Measurements from ENCODE around the gene ABHD15.

ABHD15 gene

DNA sequence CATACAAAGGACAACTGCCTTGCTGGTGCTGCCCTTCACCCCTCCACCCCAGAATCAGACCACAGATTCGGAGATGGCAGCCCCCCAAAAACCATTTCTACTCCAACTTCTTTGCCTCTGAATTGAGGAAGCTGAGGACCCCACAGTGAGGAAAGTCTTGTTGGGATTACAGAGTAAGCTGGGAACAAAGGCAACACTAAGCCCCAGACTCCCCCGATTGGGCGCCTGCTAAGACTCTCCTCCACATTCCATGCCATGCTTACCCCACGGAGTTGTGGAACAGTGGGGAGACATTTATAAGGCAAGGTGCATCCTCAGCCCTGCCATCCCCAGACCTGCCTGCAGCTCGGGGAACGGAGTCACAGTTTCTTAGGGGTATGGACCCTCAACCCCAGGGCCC lies 20.8 kb upstream of the ABHD15 start:
- peaks cover 7% of the 10 kb centered on the region; the same call in 1 of the 2 replicates for H3K27me3 ChIP-seq (ENCODE audit: control insufficient read depth, insufficient read depth, low read length)
- H3K36me3 ChIP-seq (ENCODE audit: control insufficient read depth, insufficient read depth, low read length): peaks cover 9% of the 10 kb centered on the region
- peaks cover 50% of the 10 kb centered on the region for H3K4me1 ChIP-seq (ENCODE audit: control insufficient read depth, insufficient read depth, low read length)
- no peak overlapping the region for H3K27ac ChIP-seq (ENCODE audit: low read depth, low read length)
- no peak overlapping the region for H3K9ac ChIP-seq (ENCODE audit: low read length)
- 0 out of 2 replicates have a peak, but pooled peaks cover 5% of the 10 kb centered on the region for H3K9me3 ChIP-seq (ENCODE audit: control insufficient read depth, insufficient read depth, low read depth, low read length)
- peak overlapping the region; percentile 94; the same call in 1 of the 2 replicates for H3K4me3 ChIP-seq (ENCODE audit: low read depth, low read length)

DNA sequence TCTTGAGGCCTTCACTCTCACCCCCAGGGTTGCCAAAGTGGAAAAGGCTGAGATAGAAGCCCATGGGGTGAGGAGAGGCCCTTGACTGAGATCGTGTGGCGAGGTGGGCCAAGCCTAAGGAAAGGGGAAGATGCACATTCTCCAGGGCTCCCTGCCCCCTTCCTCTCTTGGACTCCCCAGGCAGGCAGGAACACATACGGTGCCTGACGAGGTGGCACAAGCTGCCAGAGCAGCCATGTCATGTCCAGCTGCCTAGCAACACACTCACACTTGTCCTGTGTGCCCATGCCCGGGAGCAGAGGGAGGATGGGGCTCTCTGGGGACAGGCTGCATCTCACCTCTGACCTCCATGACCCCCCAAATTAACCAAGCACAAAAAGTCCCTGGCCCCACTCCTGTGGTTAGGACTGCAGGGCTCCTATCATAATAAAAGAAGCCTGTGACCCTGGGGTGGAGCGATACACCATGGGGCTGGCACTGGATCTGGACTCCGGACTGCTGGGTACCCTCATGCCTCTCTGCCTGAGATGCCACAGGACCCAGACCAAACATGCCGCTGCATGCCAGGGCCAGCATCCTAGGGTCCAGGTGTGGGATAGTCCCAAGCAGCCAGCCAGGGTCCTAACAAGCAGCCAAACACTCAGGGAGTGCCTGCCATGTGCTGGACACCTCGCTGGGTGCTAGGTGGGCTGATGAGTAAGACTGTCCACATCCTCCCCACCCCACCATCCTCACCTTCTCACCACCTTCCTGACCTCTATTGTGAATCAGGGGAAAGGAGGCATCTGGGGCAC lies 20.0 kb upstream of the ABHD15 start:
- Histone ChIP-seq H3K27me3 (ENCODE audit: control insufficient read depth, insufficient read depth, low read length) (peaks cover 7% of the 10 kb centered on the region; the same call in 1 of the 2 replicates), H3K36me3 (ENCODE audit: control insufficient read depth, insufficient read depth, low read length) (peaks cover 16% of the 10 kb centered on the region), H3K4me1 (ENCODE audit: control insufficient read depth, insufficient read depth, low read length) (peaks cover 43% of the 10 kb centered on the region), H3K9ac (ENCODE audit: low read length) (no peak overlapping the region), H3K27ac (ENCODE audit: low read depth, low read length) (no peak overlapping the region), H3K4me3 (ENCODE audit: low read depth, low read length) (no peak overlapping the region), H3K9me3 (ENCODE audit: control insufficient read depth, insufficient read depth, low read depth, low read length) (0 out of 2 replicates have a peak, but pooled peaks cover 5% of the 10 kb centered on the region)

- H3K4me1 ChIP-seq (ENCODE audit: control insufficient read depth, insufficient read depth, low read length): peaks cover 34% of the 10 kb centered on the region
- peaks cover 17% of the 10 kb centered on the region for H3K36me3 ChIP-seq (ENCODE audit: control insufficient read depth, insufficient read depth, low read length)
- no peak overlapping the region for H3K4me3 ChIP-seq (ENCODE audit: low read depth, low read length)
- H3K9me3 ChIP-seq (ENCODE audit: control insufficient read depth, insufficient read depth, low read depth, low read length): 0 out of 2 replicates have a peak, but pooled peaks cover 5% of the 10 kb centered on the region
- H3K27ac ChIP-seq (ENCODE audit: low read depth, low read length): no peak overlapping the region
- H3K9ac ChIP-seq (ENCODE audit: low read length): no peak overlapping the region
- peaks cover 3% of the 10 kb centered on the region; the same call in 1 of the 2 replicates for H3K27me3 ChIP-seq (ENCODE audit: control insufficient read depth, insufficient read depth, low read length)
Measured at GRCh38 chr17:29585080-29585751, 18.4 kb upstream of the ABHD15 start.

- H3K9me3 ChIP-seq (ENCODE audit: control insufficient read depth, insufficient read depth, low read depth, low read length): 0 out of 2 replicates have a peak, but pooled peaks cover 5% of the 10 kb centered on the region
- H3K9ac ChIP-seq (ENCODE audit: low read length): no peak overlapping the region
- H3K4me1 ChIP-seq (ENCODE audit: control insufficient read depth, insufficient read depth, low read length): peaks cover 28% of the 10 kb centered on the region
- H3K4me3 ChIP-seq (ENCODE audit: low read depth, low read length): no peak overlapping the region
- no peak overlapping the region for H3K27ac ChIP-seq (ENCODE audit: low read depth, low read length)
- H3K27me3 ChIP-seq (ENCODE audit: control insufficient read depth, insufficient read depth, low read length): no peaks in the 10 kb centered on the region
- peaks cover 17% of the 10 kb centered on the region for H3K36me3 ChIP-seq (ENCODE audit: control insufficient read depth, insufficient read depth, low read length)
Measured at GRCh38 chr17:29584452-29585079, 17.7 kb upstream of the ABHD15 start.

- Histone ChIP-seq H3K9ac (ENCODE audit: low read length) (no peak overlapping the region), H3K36me3 (ENCODE audit: control insufficient read depth, insufficient read depth, low read length) (peaks cover 24% of the 10 kb centered on the region), H3K27ac (ENCODE audit: low read depth, low read length) (no peak overlapping the region), H3K4me3 (ENCODE audit: low read depth, low read length) (no peak overlapping the region), H3K9me3 (ENCODE audit: control insufficient read depth, insufficient read depth, low read depth, low read length) (0 out of 2 replicates have a peak, but pooled peaks cover 5% of the 10 kb centered on the region), H3K27me3 (ENCODE audit: control insufficient read depth, insufficient read depth, low read length) (no peaks in the 10 kb centered on the region), H3K4me1 (ENCODE audit: control insufficient read depth, insufficient read depth, low read length) (peaks cover 28% of the 10 kb centered on the region)
Measured at GRCh38 chr17:29583324-29584248, 16.7 kb upstream of the ABHD15 start.

GRCh38 chr17:29582772-29583171 lies 15.9 kb upstream of the ABHD15 start:
- peaks cover 32% of the 10 kb centered on the region for H3K36me3 ChIP-seq (ENCODE audit: control insufficient read depth, insufficient read depth, low read length)
- H3K9me3 ChIP-seq (ENCODE audit: control insufficient read depth, insufficient read depth, low read depth, low read length): 0 out of 2 replicates have a peak, but pooled peaks cover 5% of the 10 kb centered on the region
- H3K27ac ChIP-seq (ENCODE audit: low read depth, low read length): no peak overlapping the region
- H3K27me3 ChIP-seq (ENCODE audit: control insufficient read depth, insufficient read depth, low read length): no peaks in the 10 kb centered on the region
- H3K4me1 ChIP-seq (ENCODE audit: control insufficient read depth, insufficient read depth, low read length): peaks cover 22% of the 10 kb centered on the region
- H3K4me3 ChIP-seq (ENCODE audit: low read depth, low read length): no peak overlapping the region
- no peak overlapping the region for H3K9ac ChIP-seq (ENCODE audit: low read length)

DNA sequence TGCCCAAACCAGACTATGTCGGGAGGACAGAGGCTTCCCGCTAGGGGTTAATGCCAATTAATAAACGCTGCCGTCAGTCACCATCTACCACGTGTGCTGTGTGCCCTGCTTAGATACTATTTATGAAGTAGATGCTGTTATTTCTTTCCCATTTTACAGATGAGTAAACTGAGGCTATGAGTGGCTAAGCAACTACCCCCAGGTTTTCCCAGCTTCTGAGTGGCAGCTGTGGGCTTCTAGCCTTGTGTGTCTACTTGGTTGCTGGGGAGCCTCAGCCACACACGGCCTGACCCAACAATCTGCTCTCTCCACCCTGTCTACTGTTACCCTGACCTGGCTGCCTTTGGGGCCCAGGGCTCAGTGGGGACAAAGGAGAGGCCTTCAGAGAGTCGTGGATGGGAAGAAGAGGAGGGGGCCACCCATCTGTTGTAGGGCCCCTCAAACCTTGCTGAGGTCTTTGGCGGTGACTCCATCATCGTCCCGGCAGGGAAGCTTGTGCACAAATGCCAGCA lies 15.5 kb upstream of the ABHD15 start:
- no peak overlapping the region for H3K27ac ChIP-seq (ENCODE audit: low read depth, low read length)
- 0 out of 2 replicates have a peak, but pooled peaks cover 5% of the 10 kb centered on the region for H3K9me3 ChIP-seq (ENCODE audit: control insufficient read depth, insufficient read depth, low read depth, low read length)
- no peak overlapping the region for H3K9ac ChIP-seq (ENCODE audit: low read length)
- no peaks in the 10 kb centered on the region for H3K27me3 ChIP-seq (ENCODE audit: control insufficient read depth, insufficient read depth, low read length)
- no peak overlapping the region for H3K4me3 ChIP-seq (ENCODE audit: low read depth, low read length)
- peaks cover 36% of the 10 kb centered on the region for H3K36me3 ChIP-seq (ENCODE audit: control insufficient read depth, insufficient read depth, low read length)
- H3K4me1 ChIP-seq (ENCODE audit: control insufficient read depth, insufficient read depth, low read length): peaks cover 21% of the 10 kb centered on the region

- Histone ChIP-seq H3K36me3 (ENCODE audit: control insufficient read depth, insufficient read depth, low read length) (peaks cover 42% of the 10 kb centered on the region), H3K4me3 (ENCODE audit: low read depth, low read length) (no peak overlapping the region), H3K9me3 (ENCODE audit: control insufficient read depth, insufficient read depth, low read depth, low read length) (0 out of 2 replicates have a peak, but pooled peaks cover 5% of the 10 kb centered on the region), H3K27me3 (ENCODE audit: control insufficient read depth, insufficient read depth, low read length) (no peaks in the 10 kb centered on the region), H3K4me1 (ENCODE audit: control insufficient read depth, insufficient read depth, low read length) (peaks cover 21% of the 10 kb centered on the region), H3K27ac (ENCODE audit: low read depth, low read length) (no peak overlapping the region), H3K9ac (ENCODE audit: low read length) (no peak overlapping the region)
Measured at GRCh38 chr17:29581583-29582253, 14.9 kb upstream of the ABHD15 start.

DNA sequence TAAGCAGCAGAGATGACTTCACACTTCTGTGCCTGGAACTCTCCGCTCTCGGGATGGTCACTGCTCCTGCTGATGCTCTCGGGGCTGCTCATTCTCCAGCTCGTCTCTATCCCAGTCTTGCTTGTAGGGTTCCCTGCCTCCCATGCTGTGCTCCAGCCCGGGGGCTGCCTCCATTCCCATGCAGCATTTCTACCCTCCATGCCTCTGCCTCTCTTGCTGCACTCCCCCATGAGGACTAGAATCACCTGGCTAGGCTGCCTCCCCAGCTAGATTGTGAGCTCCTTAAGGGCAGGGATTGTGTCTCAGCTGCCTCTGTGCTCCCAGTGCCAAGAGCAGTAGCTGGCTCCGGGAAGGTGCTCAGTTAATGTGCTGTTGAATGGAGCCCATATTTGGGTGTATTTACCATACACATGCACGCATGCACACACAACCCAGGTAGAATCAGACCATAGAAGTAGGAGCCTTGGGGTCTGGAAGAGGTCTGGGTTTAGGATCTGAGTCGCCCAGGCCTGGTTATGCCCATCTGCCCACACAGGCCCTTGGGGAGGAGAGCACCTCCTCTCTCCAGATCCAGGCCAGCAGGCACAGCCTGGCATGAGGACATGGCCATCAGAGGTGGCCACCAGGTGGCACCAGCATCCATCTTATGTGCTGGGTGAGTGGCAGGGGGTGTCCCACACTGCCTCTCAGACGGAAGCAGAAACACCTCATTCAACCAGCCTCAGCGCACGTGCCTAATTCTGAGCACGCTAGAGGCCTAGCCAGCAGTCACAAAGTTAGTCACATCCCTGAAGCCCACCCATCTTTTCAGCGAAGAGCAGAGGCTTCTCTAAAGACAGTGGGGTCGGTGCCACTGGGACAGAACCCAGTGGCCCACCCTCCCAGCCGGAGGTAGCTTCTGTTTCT lies 13.3 kb upstream of the ABHD15 start:
- H3K9me3 ChIP-seq (ENCODE audit: control insufficient read depth, insufficient read depth, low read depth, low read length): 0 out of 2 replicates have a peak, but pooled peaks cover 5% of the 10 kb centered on the region
- H3K9ac ChIP-seq (ENCODE audit: low read length): no peak overlapping the region
- H3K4me3 ChIP-seq (ENCODE audit: low read depth, low read length): no peak overlapping the region
- peaks cover 12% of the 10 kb centered on the region for H3K4me1 ChIP-seq (ENCODE audit: control insufficient read depth, insufficient read depth, low read length)
- peaks cover 58% of the 10 kb centered on the region for H3K36me3 ChIP-seq (ENCODE audit: control insufficient read depth, insufficient read depth, low read length)
- no peak overlapping the region for H3K27ac ChIP-seq (ENCODE audit: low read depth, low read length)
- H3K27me3 ChIP-seq (ENCODE audit: control insufficient read depth, insufficient read depth, low read length): no peaks in the 10 kb centered on the region
